Mucosa of descending colon (tissue), 3 donors: ENCODE measurements around the gene TMPRSS6. TPM values are rescaled to one million over a fixed set of nuclear protein-coding genes. Genes with fewer than 3 reads are reported as not detected.

ENCODE experiments used
- ATAC-seq: fragments of 200-7000 bp; cut with Tn5 transposase; one replicate; pipeline ENCODE4 v1.9.1; 2020; ENCODE audit warnings: mild to moderate bottlenecking, moderate library complexity
- DNase-seq, 3 donors: peaks; one replicate each; pipeline ENCODE4 v3.0.0-alpha.2; 2020
- H3K36me3 ChIP-seq: fragments of 200-600 bp; one replicate; pipeline ENCODE4 v1.8.0; 2021; ENCODE audit warnings: low read depth, mild to moderate bottlenecking
- H3K4me1 ChIP-seq: fragments of 200-600 bp; one replicate; pipeline ENCODE4 v1.8.0; 2021; ENCODE audit warnings: low read depth, mild to moderate bottlenecking
- H3K4me3 ChIP-seq: fragments of 200-600 bp; one replicate; pipeline ENCODE4 v1.8.0; 2021; ENCODE audit warnings: mild to moderate bottlenecking
- H3K9me3 ChIP-seq: fragments of 200-600 bp; one replicate; pipeline ENCODE4 v1.8.0; 2021; ENCODE audit warnings: mild to moderate bottlenecking
- CTCF ChIP-seq: fragments of 200-600 bp; IDR thresholded peaks from one replicate; pipeline ENCODE4 v1.8.0; 2022; ENCODE audit warnings: antibody characterized with exemption, mild to moderate bottlenecking
- intact Hi-C, 2 donors: fragments of 100-400 bp; cut with DNase I in 1 of 2; cut with micrococcal nuclease in 1 of 2; formaldehyde crosslinking; loops; one replicate each; pipeline versions ENCODE4 v1.11.0 to v1.11.1; 2022; cut with DNase I, micrococcal nuclease
- total RNA-seq, 3 donors: library from RNA; stranded (reverse); fragmentation: NEBNext Ultra II Directional in 2 of 3; extraction: Animal tissue kit (Norgen Biotek cat#: 25700) in 2 of 3; gene quantifications; one replicate each; pipeline versions ENCODE4 v1.2.1 to v1.2.4, GENCODE V29; 2021 to 2023
- donor health status: DM: no; HTN: no; CAD: no; lungs with moderate emphysema.
- donor health status: DM: no; HTN: no; CAD: no.
- donor health status: DM: no; HTN: yes; CAD: no.

The TMPRSS6 gene
- total RNA-seq, 3 donors from 2014 or later, result 0.29 to 0.46 TPM; not detected in 1

- TF ChIP-seq CTCF, result peak; percentile 69
- intact Hi-C loops, result no loop called here
- Histone ChIP-seq H3K4me3 (no peak overlapping the region), H3K4me1 (peaks cover 33% of the 10 kb centered on the region), H3K9me3 (no peaks in the 10 kb centered on the region), H3K36me3 (no peaks in the 10 kb centered on the region)
- ATAC-seq (peak; percentile 91), DNase-seq (peak; percentile 88 to 91 (median 91))
These were observed 65.5 kb downstream of the TMPRSS6 start for GRCh38 chr22:37043828-37044538.

- TF ChIP-seq CTCF, result no peak
- no peak overlapping the region for H3K4me3 ChIP-seq
- H3K4me1 ChIP-seq, result peaks cover 33% of the 10 kb centered on the region
- intact Hi-C loops, result no loop called here
- H3K9me3 ChIP-seq, result no peaks in the 10 kb centered on the region
- ATAC-seq (peak; percentile 18), DNase-seq (peak in 1 of 3 donors; percentile 59)
- no peaks in the 10 kb centered on the region for H3K36me3 ChIP-seq
These were observed 66.2 kb downstream of the TMPRSS6 start for GRCh38 chr22:37043209-37043827.

- ATAC-seq, result no peak
- intact Hi-C loops, result no loop called here
- no peak for TF ChIP-seq CTCF
- DNase-seq, result no peak
- Histone ChIP-seq H3K4me1 (peaks cover 27% of the 10 kb centered on the region), H3K4me3 (no peak overlapping the region), H3K36me3 (no peaks in the 10 kb centered on the region), H3K9me3 (no peaks in the 10 kb centered on the region)
These were observed 70.0 kb downstream of the TMPRSS6 start for GRCh38 chr22:37039466-37039865.

GRCh38 chr22:37037669-37038068 lies 71.8 kb downstream of the TMPRSS6 start:
- Histone ChIP-seq H3K9me3 (no peaks in the 10 kb centered on the region), H3K36me3 (no peaks in the 10 kb centered on the region), H3K4me1 (peaks cover 25% of the 10 kb centered on the region), H3K4me3 (no peak overlapping the region)
- no peak for ATAC-seq
- intact Hi-C loops, result no loop called here
- no peak for TF ChIP-seq CTCF
- no peak for DNase-seq

- H3K9me3 ChIP-seq, result no peaks in the 10 kb centered on the region
- intact Hi-C loops, result no loop called here
- H3K4me3 ChIP-seq, result no peak overlapping the region
- no peak for TF ChIP-seq CTCF
- DNase-seq (no peak), ATAC-seq (no peak)
- H3K4me1 ChIP-seq, result peaks cover 30% of the 10 kb centered on the region
- no peaks in the 10 kb centered on the region for H3K36me3 ChIP-seq
These were observed 72.7 kb downstream of the TMPRSS6 start for GRCh38 chr22:37036655-37037377.
